C4-2B (cell line): Measurements from ENCODE around the gene CAMK2A.

ENCODE experiments used
- H3K27ac ChIP-seq: fragments of 450-650 bp; 2 replicates; pipeline ENCODE4 v1.5.1; 2017
- CTCF ChIP-seq: fragments of 450-650 bp; conservative IDR thresholded peaks from 2 replicates; pipeline ENCODE4 v1.5.1; 2017; ENCODE audit warnings: mild to moderate bottlenecking
- ZFX ChIP-seq: fragments of 450-650 bp; IDR thresholded peaks from 2 replicates; pipeline ENCODE4 v1.6.1; 2017

Gene CAMK2A

DNA sequence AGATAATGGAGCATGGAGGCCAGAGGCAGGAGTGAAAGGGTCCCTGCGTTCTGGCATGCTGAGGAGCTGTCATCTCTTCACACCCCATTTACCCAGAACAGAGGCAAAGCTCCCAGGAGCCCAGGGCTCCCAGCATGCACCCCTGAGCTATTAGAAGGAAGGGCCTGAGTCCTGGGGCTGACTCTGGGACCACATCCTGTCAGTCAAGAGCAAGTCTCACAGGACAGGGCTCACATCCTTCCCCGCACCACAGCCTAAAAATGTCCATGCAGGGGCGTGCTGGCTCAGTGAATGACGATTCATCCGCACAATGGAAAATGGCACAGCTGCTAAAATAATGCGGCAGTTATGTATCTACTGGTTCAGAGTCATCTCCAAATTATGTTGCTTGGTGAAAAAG is 31.4 kb downstream of the CAMK2A start:
- TF ChIP-seq CTCF, result no peak
- no peak for TF ChIP-seq ZFX
- H3K27ac ChIP-seq, result no peak overlapping the region

- TF ChIP-seq CTCF, result no peak
- no peak overlapping the region for H3K27ac ChIP-seq
Observed at GRCh38 chr5:150257424-150257823, 32.1 kb downstream of the CAMK2A start.

DNA sequence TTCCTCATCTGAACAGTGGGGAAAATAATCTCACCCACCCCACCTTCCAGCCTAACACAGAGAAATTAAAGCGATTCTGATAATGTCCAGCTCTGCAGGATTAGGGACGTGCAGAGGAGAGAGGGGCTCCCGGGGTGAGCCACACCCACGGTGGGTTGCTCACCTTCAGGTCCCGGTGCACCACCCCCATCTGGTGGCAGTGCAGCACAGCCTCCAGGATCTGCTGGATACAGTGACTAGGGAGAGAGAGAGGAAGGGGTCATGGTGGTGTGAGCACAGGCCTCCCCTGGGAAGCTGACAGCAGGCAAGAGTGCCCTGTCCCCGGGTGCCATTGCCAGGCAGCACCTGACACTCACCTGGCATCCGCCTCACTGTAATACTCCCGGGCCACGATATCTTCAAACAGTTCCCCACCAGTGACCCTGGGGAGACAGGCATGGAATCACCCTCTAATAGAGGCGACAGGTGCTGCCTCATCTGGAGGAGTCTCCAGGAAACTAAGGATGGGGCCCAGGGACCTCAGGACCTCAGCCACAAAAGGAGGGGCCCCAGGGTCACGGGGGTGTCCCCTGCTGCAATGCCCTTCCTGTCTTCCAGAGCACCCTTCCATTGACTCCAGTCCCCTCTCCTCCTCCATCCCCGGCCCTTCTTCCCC is 33.0 kb downstream of the CAMK2A start:
- TF ChIP-seq CTCF (no peak), ZFX (no peak)
- no peak overlapping the region for H3K27ac ChIP-seq

DNA sequence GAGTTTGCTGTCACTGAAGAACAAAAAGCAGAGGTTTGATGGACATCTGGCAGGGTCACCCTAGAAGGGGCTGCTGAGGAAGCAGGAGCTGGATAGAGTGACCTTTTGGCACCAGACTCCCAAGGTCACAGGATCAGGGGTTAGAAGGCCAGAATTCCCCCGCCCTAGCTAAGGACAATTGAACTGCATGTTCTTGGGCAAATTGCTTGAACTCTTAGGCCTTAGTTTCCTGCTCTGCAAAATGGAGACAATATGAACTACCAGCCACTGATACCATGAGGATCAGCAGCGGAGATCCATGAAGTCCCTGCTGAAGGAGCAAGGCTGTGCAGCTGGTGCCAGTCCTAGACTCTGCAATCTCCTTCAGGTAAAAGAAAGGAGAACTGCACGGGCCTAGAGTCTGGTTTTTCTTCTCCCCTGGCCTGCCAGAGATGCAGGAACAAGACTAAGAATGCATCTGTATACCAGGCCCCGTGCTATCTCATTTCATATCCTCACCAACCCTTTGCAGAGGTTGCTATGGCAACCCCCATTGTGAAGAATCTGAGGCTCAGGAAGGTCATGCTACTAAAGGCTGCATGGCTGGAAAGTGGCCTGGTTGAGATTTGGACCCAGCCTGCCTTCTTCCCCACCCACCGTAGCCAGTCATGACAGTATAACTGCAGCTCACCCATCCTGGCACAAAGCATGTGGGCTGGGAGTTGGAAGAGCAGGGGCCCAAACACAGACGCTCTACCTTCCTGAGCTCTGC is 33.7 kb downstream of the CAMK2A start:
- no peak overlapping the region for H3K27ac ChIP-seq
- no peak for TF ChIP-seq CTCF
- TF ChIP-seq ZFX, result no peak

DNA sequence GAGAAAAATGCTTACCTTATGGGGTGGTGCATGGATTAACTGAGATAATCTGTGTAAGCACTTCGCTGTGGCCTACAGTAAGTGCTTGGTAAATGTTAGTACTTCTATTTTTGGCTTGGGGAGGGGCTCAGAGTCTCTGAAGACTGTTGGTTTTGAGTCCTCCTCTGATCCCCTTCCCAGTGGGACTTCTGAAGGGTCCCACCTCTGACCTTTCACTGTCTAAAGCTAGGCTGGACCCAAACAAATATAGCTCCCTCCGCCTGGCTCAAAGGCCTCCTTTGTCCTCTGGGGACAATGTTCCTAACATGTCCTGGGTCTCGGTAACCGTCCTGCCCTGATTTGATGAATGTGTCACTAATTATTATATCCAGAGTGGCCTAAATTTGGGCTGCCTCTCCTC is 34.8 kb downstream of the CAMK2A start:
- no peak overlapping the region for H3K27ac ChIP-seq
- TF ChIP-seq CTCF (no peak), ZFX (no peak)

DNA sequence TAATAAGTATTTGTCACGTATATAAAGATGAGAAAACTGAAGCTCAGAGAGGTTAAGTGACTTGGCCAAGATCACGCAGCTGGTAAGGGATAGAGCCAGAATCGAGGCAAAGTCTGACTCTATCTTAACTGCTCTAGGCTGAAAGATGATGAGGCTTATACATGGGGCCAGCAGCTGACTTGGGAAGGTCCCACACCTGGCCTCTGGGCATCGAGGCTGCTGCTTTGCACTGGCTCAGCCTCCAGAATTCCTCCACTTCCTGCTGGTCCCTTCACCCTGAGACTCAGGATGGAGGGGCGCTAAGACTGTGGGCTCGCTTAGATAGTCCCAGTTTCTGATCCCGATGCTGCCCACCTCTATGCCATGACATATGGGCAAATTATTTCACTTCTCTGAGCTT is 35.2 kb downstream of the CAMK2A start:
- H3K27ac ChIP-seq, result no peak overlapping the region
- TF ChIP-seq CTCF, result no peak
- no peak for TF ChIP-seq ZFX

DNA sequence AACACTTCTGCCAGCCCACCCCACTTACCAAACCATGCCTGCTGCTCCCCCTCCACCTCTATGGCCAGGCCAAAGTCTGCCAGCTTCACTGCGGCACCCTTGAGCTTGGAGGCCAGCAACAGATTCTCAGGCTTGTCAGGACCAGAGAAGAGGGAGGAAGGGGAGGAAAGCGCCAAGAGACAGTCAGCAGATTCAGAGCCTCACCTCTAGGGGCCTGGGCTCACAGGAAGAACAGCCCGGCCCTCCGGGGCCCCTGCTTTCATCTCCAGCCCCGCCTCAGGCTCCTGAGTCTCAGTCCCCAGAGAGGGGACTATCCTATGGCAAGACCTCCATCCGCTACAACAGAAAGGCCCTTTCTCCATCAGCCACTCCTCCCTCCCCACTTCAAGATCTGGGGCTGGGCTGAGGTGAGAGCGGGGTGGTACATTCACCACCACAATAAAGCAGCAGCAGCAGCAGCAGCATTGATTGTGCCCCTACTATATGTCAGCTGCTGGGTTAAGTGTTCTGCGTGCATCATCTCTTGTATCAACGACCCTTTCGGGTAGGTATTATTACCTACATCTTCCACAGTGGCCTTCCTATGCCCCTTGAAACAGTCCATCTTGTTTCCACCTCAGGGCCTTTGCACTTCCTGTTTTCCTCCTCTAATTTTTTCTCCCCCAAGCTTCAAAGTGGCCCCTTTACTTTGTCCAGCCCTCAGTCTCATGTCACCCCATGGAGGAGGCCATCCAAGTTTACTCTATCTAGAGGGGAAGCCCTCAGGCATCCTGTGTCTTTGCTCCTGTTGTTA is 36.0 kb downstream of the CAMK2A start:
- H3K27ac ChIP-seq, result no peak overlapping the region
- TF ChIP-seq CTCF, result no peak
- no peak for TF ChIP-seq ZFX
